G401.6 (cell line): ENCODE data around the gene ZNF593.
A peak's percentile ranks its signal among the peaks of the same experiment; 100 is the strongest.

Experiments
- FAIRE-seq: peaks from 2 replicates; lab custom pipeline; 2012; peaks lifted over from hg19 to GRCh38; lab: Jason Lieb, UNC

The ZNF593 gene

GRCh38 chr1:26148887-26149286 lies 20.8 kb upstream of the ZNF593 start:
- no peak for FAIRE-seq

GRCh38 chr1:26153966-26154532 lies 15.7 kb upstream of the ZNF593 start:
- no peak for FAIRE-seq

- FAIRE-seq: no peak
These were observed 15.0 kb upstream of the ZNF593 start for GRCh38 chr1:26154750-26155149.

- no peak for FAIRE-seq
These were observed 14.1 kb upstream of the ZNF593 start for GRCh38 chr1:26155370-26156284.

- FAIRE-seq: peak; percentile 50
These were observed 13.2 kb upstream of the ZNF593 start for GRCh38 chr1:26156285-26157038.

GRCh38 chr1:26158271-26158907 lies 11.3 kb upstream of the ZNF593 start:
- no peak for FAIRE-seq

GRCh38 chr1:26158908-26159742 lies 10.6 kb upstream of the ZNF593 start, which contains the start of gene FAM110D:
Gene FAM110D, plus strand, starts transcription at chr1:26159079. Its CDS starts 2,213 bp downstream, at chr1:26161292.
- FAIRE-seq: no peak

GRCh38 chr1:26159743-26160039 lies 10.0 kb upstream of the ZNF593 start:
- no peak for FAIRE-seq

- no peak for FAIRE-seq
These were observed 8.9 kb upstream of the ZNF593 start for GRCh38 chr1:26160527-26161414.

GRCh38 chr1:26161415-26162219 lies 8.1 kb upstream of the ZNF593 start:
- FAIRE-seq: no peak

- no peak for FAIRE-seq
These were observed 7.4 kb upstream of the ZNF593 start for GRCh38 chr1:26162220-26162709.

GRCh38 chr1:26163684-26164035 lies 6.0 kb upstream of the ZNF593 start:
- FAIRE-seq: no peak

- no peak for FAIRE-seq
These were observed 5.5 kb upstream of the ZNF593 start for GRCh38 chr1:26164036-26164860.

- FAIRE-seq: no peak
These were observed 4.6 kb upstream of the ZNF593 start for GRCh38 chr1:26164861-26165842.

GRCh38 chr1:26166719-26167281 lies 2.9 kb upstream of the ZNF593 start:
- no peak for FAIRE-seq

- no peak for FAIRE-seq
These were observed 1.1 kb upstream of the ZNF593 start, which contains the start of gene C1orf232 for GRCh38 chr1:26168410-26169197. Gene C1orf232, minus strand, starts transcription at chr1:26168963. Its CDS starts 464 bp downstream, at chr1:26168499.
